GM12878 (cell line): ENCODE measurements around the gene BMP7. TPM values are rescaled to one million over a fixed set of nuclear protein-coding genes. Genes with fewer than 3 reads are reported as not detected.

Source experiments
- ATAC-seq: fragments of 200-7000 bp; cut with Tn5 transposase; 3 replicates; pipeline ENCODE4 v1.9.1; 2020; ENCODE audit warnings: mild to moderate bottlenecking, moderate library complexity
- BruUV-seq: library from RNA; stranded (reverse); fragments of 400-500 nt; replicated peaks from 2 replicates; lab custom pipeline; 2021; lab: Mats Ljungman, UMichigan
- CTCF ChIA-PET: fragments of 300-600 bp; sonication (Branson Sonifier 250); formaldehyde crosslinking; extraction: SDS; loops from one replicate; lab custom pipeline; 2021; ENCODE audit warnings: inconsistent platforms; lab: Yijun Ruan, JAX
- POLR2A ChIA-PET: fragments of 350-600 bp; formaldehyde crosslinking; extraction: SDS; loops from one replicate; lab custom pipeline; 2021; ENCODE audit warnings: inconsistent platforms; lab: Charles Lee
- RAD21 ChIA-PET: fragments of 300-600 bp; sonication (Branson Sonifier 250); formaldehyde crosslinking; loops from one replicate; lab custom pipeline; 2023; ENCODE audit warnings: antibody characterized with exemption; ENCODE audit not compliant: unreplicated experiment; lab: Charles Lee
- SMC1A ChIA-PET: fragments of 300-600 bp; sonication (Branson Sonifier 250); formaldehyde crosslinking; loops from one replicate; lab custom pipeline; 2023; ENCODE audit not compliant: unreplicated experiment, uncharacterized antibody; lab: Charles Lee
- DNase-seq: peaks from one replicate; pipeline ENCODE4 v3.0.0-alpha.2; 2011; ENCODE audit warnings: low read depth, low spot score
- FAIRE-seq: peaks from 3 replicates; lab custom pipeline; 2011; peaks lifted over from hg19 to GRCh38; lab: Jason Lieb, UNC
- H2AFZ ChIP-seq: 2 replicates; pipeline ENCODE4 v1.6.0; 2011; ENCODE audit warnings: low read depth, low read length, control low read depth; ENCODE audit not compliant: control insufficient read depth
- H3K27ac ChIP-seq: 2 replicates; pipeline ENCODE4 v1.5.1; 2011; ENCODE audit warnings: control low read depth; ENCODE audit not compliant: control insufficient read depth, insufficient read depth
- H3K27me3 ChIP-seq, 2 experiments: replicated peaks in 1 of 2; 2 replicates each; pipeline versions ENCODE4 v1.6.0 to v1.6.1; 2011; ENCODE audit warnings: low read length in 1 of 2; ENCODE audit not compliant: control insufficient read depth in 2 of 2, insufficient read depth in 2 of 2
- H3K36me3 ChIP-seq, 2 experiments: 2 replicates each; pipeline ENCODE4 v1.5.1; 2011; ENCODE audit warnings: low read length in 1 of 2; ENCODE audit not compliant: control insufficient read depth in 2 of 2, insufficient read depth in 2 of 2
- H3K4me1 ChIP-seq: 2 replicates; pipeline ENCODE4 v1.6.1; 2011; ENCODE audit warnings: mild to moderate bottlenecking, low read length, moderate library complexity, mixed read lengths; ENCODE audit not compliant: control insufficient read depth, insufficient read depth
- H3K4me2 ChIP-seq: 2 replicates; pipeline ENCODE4 v1.6.0; 2011; ENCODE audit warnings: control low read depth; ENCODE audit not compliant: control insufficient read depth, insufficient read depth
- H3K4me3 ChIP-seq: fragments of 200-600 bp; sonication (generic); 2 replicates; pipeline ENCODE4 v1.5.1; 2016
- H3K79me2 ChIP-seq: 2 replicates; pipeline ENCODE4 v1.6.0; 2011; ENCODE audit warnings: low read length; ENCODE audit not compliant: control insufficient read depth, insufficient read depth
- H3K9ac ChIP-seq: 2 replicates; pipeline ENCODE4 v1.8.0; 2011; ENCODE audit warnings: low read length, control low read depth, mixed read lengths; ENCODE audit not compliant: control insufficient read depth, insufficient read depth
- H3K9me3 ChIP-seq: replicated peaks from 3 replicates; pipeline ENCODE4 v1.5.1; 2011; ENCODE audit warnings: mild to moderate bottlenecking, low read length; ENCODE audit not compliant: control insufficient read depth, insufficient read depth
- H4K20me1 ChIP-seq: 2 replicates; pipeline ENCODE4 v1.6.0; 2011; ENCODE audit not compliant: control insufficient read depth, insufficient read depth
- BACH1 ChIP-seq: fragments of 450-650 bp; IDR thresholded peaks from 2 replicates; pipeline ENCODE4 v1.6.1; 2017; ENCODE audit warnings: mild to moderate bottlenecking, borderline replicate concordance
- BCL11A ChIP-seq: IDR thresholded peaks from 2 replicates; pipeline ENCODE4 v1.6.1; 2011; ENCODE audit warnings: low read depth, low read length
- CEBPB ChIP-seq, 2 experiments: fragments of 150-350 bp in 1 of 2; IDR thresholded peaks; 2 replicates each; pipeline ENCODE4 v1.6.1; 2012 to 2014; ENCODE audit warnings: low read depth in 2 of 2, low read length in 2 of 2, borderline replicate concordance in 1 of 2, inconsistent platforms in 1 of 2
- FOXK2 ChIP-seq: fragments of 450-650 bp; IDR thresholded peaks from 2 replicates; pipeline ENCODE4 v1.6.1; 2017; ENCODE audit warnings: mild to moderate bottlenecking, moderate library complexity
- HCFC1 ChIP-seq: fragments of 150-350 bp; IDR thresholded peaks from 2 replicates; pipeline ENCODE4 v1.6.1; 2014; ENCODE audit warnings: low read length
- HDGF ChIP-seq: fragments of 450-650 bp; IDR thresholded peaks from 2 replicates; pipeline ENCODE4 v1.6.1; 2016; ENCODE audit warnings: antibody characterized with exemption
- IKZF2 ChIP-seq, 2 experiments: fragments of 450-650 bp; IDR thresholded peaks; 2 replicates each; pipeline ENCODE4 v1.6.1; 2017; ENCODE audit warnings: mild to moderate bottlenecking in 2 of 2, moderate library complexity in 2 of 2
- MTA2 ChIP-seq: fragments of 450-650 bp; IDR thresholded peaks from 2 replicates; pipeline ENCODE4 v1.6.1; 2016; ENCODE audit warnings: low read depth, mild to moderate bottlenecking, moderate library complexity
- POLR2A ChIP-seq: IDR thresholded peaks from 2 replicates; pipeline ENCODE4 v1.6.1; 2011; ENCODE audit warnings: low read depth, mild to moderate bottlenecking, low read length
- POLR2AphosphoS2 ChIP-seq: IDR thresholded peaks from 2 replicates; pipeline ENCODE4 v1.6.1; 2011; ENCODE audit warnings: low read depth, mild to moderate bottlenecking, low read length, improper control_type of control experiment, moderate library complexity
- TCF12 ChIP-seq: IDR thresholded peaks from 2 replicates; pipeline ENCODE4 v1.6.1; 2011; ENCODE audit warnings: low read depth, mild to moderate bottlenecking, low read length
- ZBED1 ChIP-seq: IDR thresholded peaks from 2 replicates; pipeline ENCODE4 v1.6.1; 2016; ENCODE audit warnings: borderline replicate concordance
- ZBTB40 ChIP-seq: fragments of 450-650 bp; IDR thresholded peaks from 2 replicates; pipeline ENCODE4 v1.6.1; 2016; ENCODE audit warnings: mild to moderate bottlenecking, moderate library complexity, borderline replicate concordance
- ZNF24 ChIP-seq: fragments of 450-650 bp; IDR thresholded peaks from 2 replicates; pipeline ENCODE4 v1.6.1; 2017; ENCODE audit warnings: antibody characterized with exemption, mild to moderate bottlenecking
- ZNF592 ChIP-seq: fragments of 450-650 bp; IDR thresholded peaks from 2 replicates; pipeline ENCODE4 v1.6.1; 2017; ENCODE audit warnings: mild to moderate bottlenecking, moderate library complexity
- WGBS: methylation state at CpG from one replicate; pipeline ENCODE4 v1.1.6; 2016; ENCODE audit warnings: low lambda C conversion rate; ENCODE audit not compliant: insufficient replicate concordance, insufficient coverage; ENCODE audit errors: missing lambda C conversion rate; 5-methylcytosine and 5-hydroxymethylcytosine counted together
- in situ Hi-C: fragments of 300-500 bp; cut with MboI; formaldehyde crosslinking; loops from 9 replicates; pipeline ENCODE4 v1.14.3; 2018; ENCODE audit warnings: mixed read lengths
- intact Hi-C: fragments of 100-400 bp; cut with micrococcal nuclease; formaldehyde crosslinking; loops from one replicate; pipeline ENCODE4 v1.14.2; 2022; ENCODE audit not compliant: unreplicated experiment
- polyA plus RNA-seq, 11 experiments: library from polyadenylated mRNA; depleted of rRNA in 4 of 11; unstranded in 6 of 11; stranded (reverse) in 5 of 11; fragments of >200 nt; fragmentation: Nextera tagmentation in 4 of 11; fragmentation: Illumina TruSeq in 1 of 11; extraction: Ambion mirVana in 4 of 11; extraction: Trizol in 1 of 11; gene quantifications; 1 replicate in 1 of 11; 2 replicates in 10 of 11; pipeline versions ENCODE4 v1.2.1 to v1.2.3, GENCODE V29; 2011 to 2016; ENCODE audit warnings: inconsistent platforms in 2 of 11, missing spikeins in 2 of 11, low read depth in 1 of 11
- total RNA-seq, 4 experiments: library from RNA; depleted of rRNA in 3 of 4; stranded (reverse); fragments of >200 nt in 3 of 4; fragmentation: Illumina TruSeq in 1 of 4; extraction: Trizol in 1 of 4; gene quantifications; 2 replicates each; pipeline versions ENCODE4 v1.2.1 to v1.2.3, GENCODE V29; 2013 to 2021
- TF ChIP-seq, protein P1 (sequence below): fragments of 450-650 bp; IDR thresholded peaks from 2 replicates; pipeline ENCODE4 v1.6.1; 2017; ENCODE audit warnings: antibody characterized with exemption, mild to moderate bottlenecking, moderate library complexity

Gene BMP7
- total and polyA plus RNA-seq, 10 of the 15 experiments (the other 5 are each of a cell fraction or from before 2014, with no cell fraction given) = 0.18 to 0.51 (median 0.28) TPM; not detected in 7

- H4K20me1 ChIP-seq = no peaks in the 10 kb centered on the region
- DNase-seq (no peak), FAIRE-seq (no peak), ATAC-seq (no peak)
- CTCF ChIA-PET = no interaction called here
- H3K79me2 ChIP-seq = no peaks in the 10 kb centered on the region
- no peaks in the 10 kb centered on the region for H3K9me3 ChIP-seq
- in situ Hi-C loops = no loop called here
- RAD21 ChIA-PET = no interaction called here
- intact Hi-C loops = no loop called here
- POLR2A ChIA-PET = no interaction called here
- no peaks in the 10 kb centered on the region for H3K36me3 ChIP-seq
- H3K27ac ChIP-seq = no peak overlapping the region
- SMC1A ChIA-PET = no interaction called here
- no TSS peak for BruUV-seq
- 17% methylated on average over 9 of the region's 10 CpGs for WGBS
- peaks cover 5 to 15% of the 10 kb centered on the region in 2 experiments; a peak in 3 of 4 replicates for H3K27me3 ChIP-seq
- H3K4me1 ChIP-seq = no peaks in the 10 kb centered on the region
- no peak overlapping the region for H2AFZ ChIP-seq
- no peak overlapping the region for H3K4me2 ChIP-seq
- H3K9ac ChIP-seq = no peak overlapping the region
- H3K4me3 ChIP-seq = no peak overlapping the region
- no peak for TF ChIP-seq TCF12
- TF ChIP-seq CEBPB (IDR thresholded peaks at IDR 0.05; ENCODE audit: borderline replicate concordance in 1 of 2, low read depth in 2 of 2, low read length in 2 of 2) = no peak
- no peak for TF ChIP-seq ZNF24
- no peak for TF ChIP-seq BCL11A
- TF ChIP-seq MTA2 = no peak
- TF ChIP-seq HCFC1 = no peak
- TF ChIP-seq, protein P1, sequence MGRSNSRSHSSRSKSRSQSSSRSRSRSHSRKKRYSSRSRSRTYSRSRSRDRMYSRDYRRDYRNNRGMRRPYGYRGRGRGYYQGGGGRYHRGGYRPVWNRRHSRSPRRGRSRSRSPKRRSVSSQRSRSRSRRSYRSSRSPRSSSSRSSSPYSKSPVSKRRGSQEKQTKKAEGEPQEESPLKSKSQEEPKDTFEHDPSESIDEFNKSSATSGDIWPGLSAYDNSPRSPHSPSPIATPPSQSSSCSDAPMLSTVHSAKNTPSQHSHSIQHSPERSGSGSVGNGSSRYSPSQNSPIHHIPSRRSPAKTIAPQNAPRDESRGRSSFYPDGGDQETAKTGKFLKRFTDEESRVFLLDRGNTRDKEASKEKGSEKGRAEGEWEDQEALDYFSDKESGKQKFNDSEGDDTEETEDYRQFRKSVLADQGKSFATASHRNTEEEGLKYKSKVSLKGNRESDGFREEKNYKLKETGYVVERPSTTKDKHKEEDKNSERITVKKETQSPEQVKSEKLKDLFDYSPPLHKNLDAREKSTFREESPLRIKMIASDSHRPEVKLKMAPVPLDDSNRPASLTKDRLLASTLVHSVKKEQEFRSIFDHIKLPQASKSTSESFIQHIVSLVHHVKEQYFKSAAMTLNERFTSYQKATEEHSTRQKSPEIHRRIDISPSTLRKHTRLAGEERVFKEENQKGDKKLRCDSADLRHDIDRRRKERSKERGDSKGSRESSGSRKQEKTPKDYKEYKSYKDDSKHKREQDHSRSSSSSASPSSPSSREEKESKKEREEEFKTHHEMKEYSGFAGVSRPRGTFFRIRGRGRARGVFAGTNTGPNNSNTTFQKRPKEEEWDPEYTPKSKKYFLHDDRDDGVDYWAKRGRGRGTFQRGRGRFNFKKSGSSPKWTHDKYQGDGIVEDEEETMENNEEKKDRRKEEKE = no peak
- no peak for TF ChIP-seq POLR2AphosphoS2
- no peak for TF ChIP-seq IKZF2 (IDR thresholded peaks at IDR 0.05)
- TF ChIP-seq ZBTB40 = no peak
- TF ChIP-seq POLR2A = no peak
- no peak for TF ChIP-seq HDGF
- no peak for TF ChIP-seq FOXK2
- no peak for TF ChIP-seq ZBED1
- TF ChIP-seq ZNF592 = no peak
- TF ChIP-seq BACH1 = no peak
Observed at GRCh38 chr20:57291003-57291402, 24.6 kb upstream of the BMP7 start.
